GM04504 (cell line): Measurements from ENCODE around the gene SPINT1.

ENCODE experiments used
- DNase-seq: peaks from one replicate; pipeline ENCODE4 v3.0.0-alpha.2; 2012; ENCODE audit warnings: low read depth

Gene SPINT1

GRCh38 chr15:40893019-40893670 lies 49.3 kb downstream of the SPINT1 start:
- no peak for DNase-seq

GRCh38 chr15:40893733-40894680 lies 50.2 kb downstream of the SPINT1 start, which contains the start of gene VPS18:
Gene VPS18, plus strand, starts transcription at chr15:40894450. Its CDS starts 319 bp downstream, at chr15:40894769.
- DNase-seq = peak; percentile 90

GRCh38 chr15:40894681-40895448 lies 51.0 kb downstream of the SPINT1 start:
- DNase-seq = peak; percentile 48

DNA sequence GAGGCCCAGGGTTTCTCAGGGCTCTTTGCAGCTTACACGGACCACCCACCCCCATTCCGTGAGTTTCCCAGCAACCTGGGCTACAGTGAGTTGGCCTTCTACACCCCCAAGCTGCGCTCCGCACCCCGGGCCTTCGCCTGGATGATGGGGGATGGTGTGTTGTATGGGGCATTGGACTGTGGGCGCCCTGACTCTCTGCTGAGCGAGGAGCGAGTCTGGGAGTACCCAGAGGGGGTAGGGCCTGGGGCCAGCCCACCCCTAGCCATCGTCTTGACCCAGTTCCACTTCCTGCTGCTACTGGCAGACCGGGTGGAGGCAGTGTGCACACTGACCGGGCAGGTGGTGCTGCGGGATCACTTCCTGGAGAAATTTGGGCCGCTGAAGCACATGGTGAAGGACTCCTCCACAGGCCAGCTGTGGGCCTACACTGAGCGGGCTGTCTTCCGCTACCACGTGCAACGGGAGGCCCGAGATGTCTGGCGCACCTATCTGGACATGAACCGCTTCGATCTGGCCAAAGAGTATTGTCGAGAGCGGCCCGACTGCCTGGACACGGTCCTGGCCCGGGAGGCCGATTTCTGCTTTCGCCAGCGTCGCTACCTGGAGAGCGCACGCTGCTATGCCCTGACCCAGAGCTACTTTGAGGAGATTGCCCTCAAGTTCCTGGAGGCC lies 55.8 kb downstream of the SPINT1 start:
- DNase-seq = no peak

GRCh38 chr15:40900256-40901052 lies 56.6 kb downstream of the SPINT1 start:
- DNase-seq = no peak

DNA sequence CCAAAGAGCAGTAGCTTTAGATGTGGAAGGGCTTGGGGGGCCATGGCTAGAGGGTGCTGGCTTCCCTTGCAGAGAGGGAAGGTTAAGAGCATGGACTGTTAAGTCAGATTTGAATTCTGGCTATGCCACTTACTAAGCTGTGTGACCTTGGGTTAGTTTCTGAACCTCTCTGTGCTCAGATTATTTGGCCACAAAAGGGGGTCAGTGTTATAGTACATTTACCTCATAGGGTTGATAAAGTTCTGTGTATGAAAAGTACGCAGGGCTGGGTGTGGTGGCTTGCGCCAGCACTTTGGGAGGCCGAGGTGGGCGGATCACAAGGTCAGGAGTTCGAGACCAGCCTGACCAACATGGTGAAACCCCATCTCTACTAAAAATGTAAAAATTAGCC lies 57.2 kb downstream of the SPINT1 start:
- DNase-seq = no peak

DNA sequence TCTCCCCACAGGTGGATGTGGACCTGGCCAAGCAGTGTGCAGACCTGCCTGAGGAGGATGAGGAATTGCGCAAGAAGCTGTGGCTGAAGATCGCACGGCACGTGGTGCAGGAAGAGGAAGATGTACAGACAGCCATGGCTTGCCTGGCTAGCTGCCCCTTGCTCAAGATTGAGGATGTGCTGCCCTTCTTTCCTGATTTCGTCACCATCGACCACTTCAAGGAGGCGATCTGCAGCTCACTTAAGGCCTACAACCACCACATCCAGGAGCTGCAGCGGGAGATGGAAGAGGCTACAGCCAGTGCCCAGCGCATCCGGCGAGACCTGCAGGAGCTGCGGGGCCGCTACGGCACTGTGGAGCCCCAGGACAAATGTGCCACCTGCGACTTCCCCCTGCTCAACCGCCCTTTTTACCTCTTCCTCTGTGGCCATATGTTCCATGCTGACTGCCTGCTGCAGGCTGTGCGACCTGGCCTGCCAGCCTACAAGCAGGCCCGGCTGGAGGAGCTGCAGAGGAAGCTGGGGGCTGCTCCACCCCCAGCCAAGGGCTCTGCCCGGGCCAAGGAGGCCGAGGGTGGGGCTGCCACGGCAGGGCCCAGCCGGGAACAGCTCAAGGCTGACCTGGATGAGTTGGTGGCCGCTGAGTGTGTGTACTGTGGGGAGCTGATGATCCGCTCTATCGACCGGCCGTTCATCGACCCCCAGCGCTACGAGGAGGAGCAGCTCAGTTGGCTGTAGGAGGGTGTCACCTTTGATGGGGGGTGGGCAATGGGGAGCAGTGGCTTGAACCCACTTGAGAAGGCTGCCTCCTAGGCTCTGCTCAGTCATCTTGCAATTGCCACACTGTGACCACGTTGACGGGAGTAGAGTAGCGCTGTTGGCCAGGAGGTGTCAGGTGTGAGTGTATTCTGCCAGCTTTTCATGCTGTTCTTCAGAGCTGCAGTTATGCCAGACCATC lies 59.0 kb downstream of the SPINT1 start:
- DNase-seq = no peak

DNA sequence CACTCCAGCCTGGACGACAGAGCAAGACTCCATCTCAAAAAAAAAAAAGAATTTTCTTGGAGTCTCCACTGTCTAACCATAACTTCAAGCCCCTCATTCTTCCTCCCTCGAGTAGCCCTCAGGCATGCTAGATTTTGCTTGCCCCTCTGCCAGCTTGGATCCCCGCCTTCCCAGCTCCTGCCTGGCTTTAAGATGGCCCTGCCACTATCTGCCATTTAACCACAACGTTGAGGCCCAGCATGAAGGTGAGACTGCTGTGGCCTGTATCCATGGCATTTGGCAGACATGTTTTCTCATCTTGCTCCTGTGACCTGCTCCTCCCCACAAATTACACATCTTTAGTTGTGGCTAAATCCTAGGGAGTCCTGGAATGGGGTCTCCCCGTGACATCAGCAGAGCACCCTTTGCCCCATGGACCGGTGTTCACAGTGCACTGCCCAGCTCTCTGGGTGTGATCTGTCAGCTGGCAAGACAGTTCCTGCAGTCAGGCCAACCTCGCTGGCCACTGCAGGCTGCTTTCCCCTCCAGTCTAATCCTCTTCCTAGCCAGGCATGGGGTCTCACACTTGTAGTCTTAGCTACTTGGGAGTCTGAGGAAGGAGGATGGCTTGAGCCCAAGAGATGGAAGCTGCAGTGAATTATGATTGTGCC lies 60.8 kb downstream of the SPINT1 start:
- no peak for DNase-seq

GRCh38 chr15:40906091-40906990 lies 62.5 kb downstream of the SPINT1 start:
- DNase-seq = peak; percentile 97

DNA sequence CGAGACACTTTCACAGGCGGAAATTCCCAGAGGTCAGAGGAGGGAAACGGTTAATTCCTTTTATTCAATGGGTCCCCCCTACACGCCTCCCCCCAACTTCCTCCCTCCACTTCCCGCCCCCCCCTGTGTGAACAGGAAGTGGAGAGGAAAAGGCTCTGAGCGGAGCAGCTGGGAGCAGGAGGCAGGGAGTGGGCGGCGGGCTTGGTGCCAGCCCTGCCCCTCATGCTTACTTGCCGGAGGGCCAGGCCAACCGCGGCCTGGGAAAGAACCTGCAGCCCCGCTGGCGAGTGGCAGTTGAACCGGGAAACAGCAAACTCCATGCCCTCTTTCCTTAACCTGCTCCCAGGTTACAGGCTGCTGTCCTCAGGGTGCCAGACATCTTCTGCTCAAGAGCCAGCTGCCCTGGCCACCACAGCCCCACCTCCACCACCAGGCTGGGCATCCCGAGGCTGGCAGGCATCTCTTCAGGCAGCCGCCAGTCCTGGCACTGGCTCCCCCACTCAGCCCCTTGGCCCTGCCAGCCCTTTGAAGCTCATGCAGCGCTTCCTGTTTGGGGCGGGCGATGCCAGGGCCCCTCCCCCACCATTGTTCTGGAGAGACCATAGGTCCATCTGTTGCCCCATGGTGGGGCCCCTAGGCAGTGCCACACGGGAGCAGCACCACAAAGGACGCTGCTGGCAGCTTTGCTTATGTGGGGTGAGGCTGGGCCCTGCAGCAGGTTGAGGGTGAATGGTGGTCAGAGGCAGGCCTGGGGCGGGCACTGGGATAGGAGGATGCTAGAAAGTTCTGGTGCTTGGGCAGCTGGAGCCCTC lies 63.3 kb downstream of the SPINT1 start:
- DNase-seq = no peak
